GM12872 (cell line): Measurements from ENCODE around the gene KIFC1.
A peak's percentile ranks its signal among the peaks of the same experiment; 100 is the strongest.

Experiments used
- TF ChIP-seq, protein P1 (sequence below): IDR thresholded peaks from 3 replicates; pipeline ENCODE4 v1.5.1; 2011; ENCODE audit warnings: low read depth, mild to moderate bottlenecking, low read length, moderate library complexity; ENCODE audit not compliant: insufficient read depth

The KIFC1 gene

DNA sequence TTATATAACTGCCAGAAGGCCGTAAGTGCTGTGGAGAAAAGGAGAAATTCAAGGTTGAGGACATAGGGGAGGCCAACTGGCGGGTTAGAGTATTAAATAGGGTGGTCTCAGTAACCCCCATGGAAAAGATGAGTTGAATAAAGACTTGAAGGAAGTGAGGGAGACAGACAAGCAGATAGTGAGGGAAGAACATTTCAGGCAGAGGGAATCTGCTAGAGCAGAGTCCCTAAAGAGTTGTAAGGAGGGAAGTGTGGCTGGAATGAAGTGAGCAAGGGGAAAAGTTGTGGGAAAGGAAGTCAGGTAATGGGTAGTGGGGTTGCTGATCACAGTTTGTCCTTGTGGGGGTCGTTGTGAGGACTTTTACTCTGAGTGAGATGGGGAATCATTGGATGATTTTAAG, 1.4 kb downstream of the KIFC1 start:
- TF ChIP-seq, protein P1, sequence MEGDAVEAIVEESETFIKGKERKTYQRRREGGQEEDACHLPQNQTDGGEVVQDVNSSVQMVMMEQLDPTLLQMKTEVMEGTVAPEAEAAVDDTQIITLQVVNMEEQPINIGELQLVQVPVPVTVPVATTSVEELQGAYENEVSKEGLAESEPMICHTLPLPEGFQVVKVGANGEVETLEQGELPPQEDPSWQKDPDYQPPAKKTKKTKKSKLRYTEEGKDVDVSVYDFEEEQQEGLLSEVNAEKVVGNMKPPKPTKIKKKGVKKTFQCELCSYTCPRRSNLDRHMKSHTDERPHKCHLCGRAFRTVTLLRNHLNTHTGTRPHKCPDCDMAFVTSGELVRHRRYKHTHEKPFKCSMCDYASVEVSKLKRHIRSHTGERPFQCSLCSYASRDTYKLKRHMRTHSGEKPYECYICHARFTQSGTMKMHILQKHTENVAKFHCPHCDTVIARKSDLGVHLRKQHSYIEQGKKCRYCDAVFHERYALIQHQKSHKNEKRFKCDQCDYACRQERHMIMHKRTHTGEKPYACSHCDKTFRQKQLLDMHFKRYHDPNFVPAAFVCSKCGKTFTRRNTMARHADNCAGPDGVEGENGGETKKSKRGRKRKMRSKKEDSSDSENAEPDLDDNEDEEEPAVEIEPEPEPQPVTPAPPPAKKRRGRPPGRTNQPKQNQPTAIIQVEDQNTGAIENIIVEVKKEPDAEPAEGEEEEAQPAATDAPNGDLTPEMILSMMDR = no peak

DNA sequence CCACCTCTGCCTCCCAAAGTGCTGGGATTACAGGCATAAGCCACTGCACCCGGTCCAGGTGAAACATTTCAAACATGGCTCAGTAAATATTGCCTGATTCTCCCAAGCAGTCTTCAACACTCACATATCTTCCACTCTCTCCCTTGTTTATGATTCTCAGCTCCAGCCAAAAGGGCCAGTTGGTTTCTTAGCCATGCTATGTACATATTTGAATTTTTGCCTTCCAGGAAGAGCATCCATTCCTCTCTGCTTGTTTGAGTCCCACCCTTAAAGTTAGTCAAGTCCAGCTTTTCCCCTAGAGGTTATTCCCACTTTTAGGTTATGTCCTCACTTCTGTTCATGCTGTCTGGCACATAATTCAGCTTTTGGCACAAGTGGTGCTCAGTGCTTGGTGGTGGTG, 5.9 kb downstream of the KIFC1 start:
- TF ChIP-seq, protein P1 = no peak

DNA sequence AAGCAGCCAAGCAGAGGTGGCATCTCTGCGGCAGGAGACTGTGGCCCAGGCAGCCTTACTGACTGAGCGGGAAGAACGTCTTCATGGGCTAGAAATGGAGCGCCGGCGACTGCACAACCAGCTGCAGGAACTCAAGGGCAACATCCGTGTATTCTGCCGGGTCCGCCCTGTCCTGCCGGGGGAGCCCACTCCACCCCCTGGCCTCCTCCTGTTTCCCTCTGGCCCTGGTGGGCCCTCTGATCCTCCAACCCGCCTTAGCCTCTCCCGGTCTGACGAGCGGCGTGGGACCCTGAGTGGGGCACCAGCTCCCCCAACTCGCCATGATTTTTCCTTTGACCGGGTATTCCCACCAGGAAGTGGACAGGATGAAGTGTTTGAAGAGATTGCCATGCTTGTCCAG, 13.3 kb downstream of the KIFC1 start:
- TF ChIP-seq, protein P1 = no peak

DNA sequence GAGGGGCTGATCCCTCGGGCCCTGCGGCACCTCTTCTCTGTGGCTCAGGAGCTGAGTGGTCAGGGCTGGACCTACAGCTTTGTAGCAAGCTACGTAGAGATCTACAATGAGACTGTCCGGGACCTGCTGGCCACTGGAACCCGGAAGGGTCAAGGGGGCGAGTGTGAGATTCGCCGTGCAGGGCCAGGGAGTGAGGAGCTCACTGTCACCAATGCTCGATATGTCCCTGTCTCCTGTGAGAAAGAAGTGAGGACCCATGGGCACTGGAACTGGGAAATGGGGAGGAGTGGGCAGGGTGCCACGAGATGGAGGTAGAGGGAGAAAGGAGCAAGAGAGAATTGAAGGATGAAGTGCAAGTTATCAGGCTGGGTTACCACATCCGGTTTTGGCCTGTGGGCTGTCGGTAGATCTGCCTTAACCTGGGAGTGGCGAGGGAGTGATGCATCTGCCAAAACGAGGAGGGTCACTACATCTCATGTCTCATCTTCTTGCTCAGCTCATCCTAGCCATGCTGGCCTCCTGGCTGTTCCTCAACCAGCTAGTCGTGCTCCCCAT, 13.8 kb downstream of the KIFC1 start:
- TF ChIP-seq, protein P1 = no peak

DNA sequence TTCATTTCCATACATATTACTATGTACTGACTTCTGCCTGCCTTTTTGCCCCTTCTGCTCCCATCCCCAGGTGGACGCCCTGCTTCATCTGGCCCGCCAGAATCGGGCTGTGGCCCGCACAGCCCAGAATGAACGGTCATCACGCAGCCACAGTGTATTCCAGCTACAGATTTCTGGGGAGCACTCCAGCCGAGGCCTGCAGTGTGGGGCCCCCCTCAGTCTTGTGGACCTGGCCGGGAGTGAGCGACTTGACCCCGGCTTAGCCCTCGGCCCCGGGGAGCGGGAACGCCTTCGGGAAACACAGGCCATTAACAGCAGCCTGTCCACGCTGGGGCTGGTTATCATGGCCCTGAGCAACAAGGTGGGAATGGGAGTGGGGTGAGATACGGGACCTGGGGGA, 14.5 kb downstream of the KIFC1 start:
- TF ChIP-seq, protein P1 = no peak

DNA sequence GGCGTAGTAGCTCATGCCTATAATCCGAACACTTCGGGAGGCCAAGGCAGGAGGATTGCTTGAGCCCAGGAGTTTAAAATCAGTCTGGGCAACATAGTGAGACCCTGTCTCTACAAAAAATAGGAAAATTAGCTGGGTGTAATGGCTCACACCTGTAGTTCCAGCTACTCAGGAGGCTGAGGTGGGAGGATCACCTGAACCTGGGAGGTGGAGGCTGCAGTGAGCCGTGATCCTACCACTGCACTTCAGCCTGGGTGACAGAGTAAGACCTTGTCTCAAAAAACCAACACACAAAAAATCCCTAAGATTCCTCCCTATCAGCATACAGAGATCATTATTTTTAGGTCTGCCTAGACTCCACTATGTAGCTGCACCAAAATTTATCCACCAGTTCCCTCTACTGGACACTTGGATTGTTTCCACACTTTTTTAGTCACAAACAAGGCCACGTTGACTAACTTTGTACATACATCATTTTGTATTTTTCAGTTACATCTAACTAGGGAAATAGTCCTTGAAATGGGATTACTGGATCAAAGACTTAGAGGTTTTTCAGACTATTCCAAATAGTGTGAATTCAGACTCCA, 15.6 kb downstream of the KIFC1 start:
- TF ChIP-seq, protein P1 = 0 out of 3 replicates have a peak, but pooled peaks have one; percentile 12

DNA sequence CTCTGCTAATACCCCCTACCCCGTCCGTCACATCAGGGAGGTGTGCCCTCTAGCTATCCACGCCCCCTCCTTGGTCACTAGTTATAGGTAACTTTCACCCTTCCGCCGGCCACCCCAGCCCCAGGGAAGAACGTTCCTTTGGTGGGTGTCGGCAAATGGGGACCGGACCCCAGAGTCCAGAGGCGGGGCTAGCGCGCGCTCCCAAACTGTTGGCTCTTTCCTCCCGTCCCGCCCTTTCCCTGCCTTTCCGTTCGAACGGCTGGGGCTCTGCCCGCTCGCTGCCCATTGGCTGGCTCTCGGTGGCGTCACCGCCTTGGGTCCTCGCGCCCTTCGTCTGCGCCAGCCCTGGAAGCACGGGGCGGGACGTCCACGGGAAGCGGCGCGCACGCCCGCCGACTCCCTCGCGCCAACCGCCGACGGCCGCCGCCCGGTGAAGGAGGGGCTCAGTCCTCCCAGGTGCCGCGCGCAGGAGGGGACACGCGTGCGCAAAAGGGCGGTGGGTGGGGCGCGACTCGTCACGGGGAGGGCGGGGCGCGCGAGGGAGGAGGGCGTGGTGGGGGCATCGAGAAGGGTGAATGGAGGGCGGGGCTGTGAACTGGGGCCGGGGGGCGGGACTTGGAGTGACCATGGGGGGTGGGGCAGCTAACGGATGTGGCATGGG, 18.6 kb downstream of the KIFC1 start:
- TF ChIP-seq, protein P1 = no peak
